ENCODE measurements around the gene ACHE. TPM values are rescaled to one million over a fixed set of nuclear protein-coding genes. Genes with fewer than 3 reads are reported as not detected.
"Not testable (repeated sequence)": the region's sequence is repeated elsewhere in the genome, so short reads cannot be mapped to it uniquely, and the experiment has no call there.

ACHE gene
- 10 to 100 TPM in 3 of 4 donors, 1 to 10 TPM in 1; 3.3 to 35.4 (median 25.3) TPM for total RNA-seq

GRCh38 chr7:100895701-100895955 is at the start of gene ACHE:
ACHE (minus strand) TSS chr7:100895888; CDS start chr7:100894232, 1,656 bp downstream.
- Histone ChIP-seq H3K4me3 (peak within 1 kb of the TSS; percentile 37 to 70 (median 61)), H3K27me3 (peaks cover 0 to 16% of the 10 kb centered on the region in 2 donors), H3K27ac (peak within 1 kb of the TSS in 3 of 4 donors; percentile 35 to 86 (median 82)), H3K4me1 (peaks cover 0 to 51% (median 23%) of the 10 kb centered on the region in 4 donors), H3K9me3 (no peaks in the 10 kb centered on the region), H3K36me3 (no peaks in the 10 kb centered on the region)
- TF ChIP-seq CTCF (IDR thresholded peaks at IDR 0.05) = no peak
- TF ChIP-seq POLR2A (IDR thresholded peaks at IDR 0.05) = peak in 1 of 2 donors; percentile 6
- DNase-seq = no peak

DNA sequence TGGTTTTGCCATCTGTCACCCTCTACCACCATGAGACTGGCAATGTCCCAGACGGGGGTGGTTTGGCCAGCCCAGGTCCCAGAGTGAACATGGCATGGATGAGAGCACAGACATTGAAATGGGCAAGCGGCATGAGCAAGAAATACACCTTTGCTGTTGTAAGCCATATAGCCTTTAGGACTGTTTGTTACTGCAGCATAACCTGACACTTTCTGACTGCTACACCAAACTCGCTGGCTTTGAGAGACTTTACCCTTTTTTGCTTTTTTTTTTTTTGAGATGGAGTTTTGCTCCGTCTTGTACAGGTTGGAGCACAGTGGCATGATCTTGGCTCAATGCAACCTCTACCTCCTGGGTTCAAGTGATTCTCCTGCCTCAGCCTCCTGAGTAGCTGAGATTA is 48.5 kb upstream of the ACHE start:
- H3K4me3 ChIP-seq = no peak overlapping the region
- peaks cover 0 to 7% (median 0%) of the 10 kb centered on the region in 4 donors for H3K9me3 ChIP-seq
- no peak for DNase-seq
- H3K27ac ChIP-seq = no peak overlapping the region
- H3K27me3 ChIP-seq = no peaks in the 10 kb centered on the region
- H3K4me1 ChIP-seq = no peaks in the 10 kb centered on the region
- no peaks in the 10 kb centered on the region for H3K36me3 ChIP-seq
- TF ChIP-seq POLR2A (IDR thresholded peaks at IDR 0.05) (no peak), CTCF (IDR thresholded peaks at IDR 0.05) (no peak)

GRCh38 chr7:100943693-100944092 is 48.0 kb upstream of the ACHE start:
- no peaks in the 10 kb centered on the region for H3K27me3 ChIP-seq
- DNase-seq = no peak
- H3K27ac ChIP-seq = no peak overlapping the region
- H3K4me1 ChIP-seq = no peaks in the 10 kb centered on the region
- H3K36me3 ChIP-seq = no peaks in the 10 kb centered on the region
- H3K4me3 ChIP-seq = no peak overlapping the region
- H3K9me3 ChIP-seq = peaks cover 0 to 7% (median 0%) of the 10 kb centered on the region in 4 donors
- TF ChIP-seq POLR2A (IDR thresholded peaks at IDR 0.05) (no peak), CTCF (IDR thresholded peaks at IDR 0.05) (no peak)

- Histone ChIP-seq H3K4me1 (no peaks in the 10 kb centered on the region), H3K9me3 (peaks cover 0 to 7% (median 0%) of the 10 kb centered on the region in 4 donors), H3K27me3 (no peaks in the 10 kb centered on the region), H3K4me3 (no peak overlapping the region), H3K36me3 (no peaks in the 10 kb centered on the region), H3K27ac (peak overlapping the region in 2 of 4 donors; percentile 3 to 70)
- DNase-seq = no peak
- no peak for TF ChIP-seq CTCF (IDR thresholded peaks at IDR 0.05)
- no peak for TF ChIP-seq POLR2A (IDR thresholded peaks at IDR 0.05)
Measured at GRCh38 chr7:100942045-100942774, 46.5 kb upstream of the ACHE start.

- H3K4me3 ChIP-seq = not testable (repeated sequence)
Measured at GRCh38 chr7:100936167-100936566, 40.5 kb upstream of the ACHE start.

GRCh38 chr7:100935381-100935780 is 39.7 kb upstream of the ACHE start:
- not testable (repeated sequence) for H3K27ac ChIP-seq, DNase-seq, H3K36me3 ChIP-seq, H3K27me3 ChIP-seq, H3K9me3 ChIP-seq, H3K4me1 ChIP-seq, H3K4me3 ChIP-seq

More at GRCh38 chr7:100936167-100936566, 40.5 kb upstream of the ACHE start:
- not testable (repeated sequence) for DNase-seq, H3K27ac ChIP-seq, H3K9me3 ChIP-seq, H3K27me3 ChIP-seq, H3K4me1 ChIP-seq, H3K36me3 ChIP-seq

DNA sequence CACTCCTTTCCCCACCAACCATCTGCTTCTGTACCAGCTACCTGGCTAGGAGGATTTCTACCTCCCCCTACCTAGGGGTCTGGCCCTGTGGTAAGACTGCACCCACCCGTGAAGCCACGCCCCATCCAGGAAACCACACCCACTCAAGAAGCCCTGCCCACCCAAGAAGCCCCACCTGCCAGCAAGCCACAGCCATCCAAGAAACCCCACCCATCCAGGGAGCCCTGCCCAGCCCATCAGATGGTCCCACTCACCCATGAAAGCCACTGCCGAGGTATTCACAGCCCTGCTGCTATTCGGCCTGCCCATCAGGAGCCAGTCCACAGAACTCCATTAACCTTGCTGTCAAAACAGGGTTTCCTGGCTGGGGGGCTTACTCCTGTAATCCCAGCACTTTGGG is 38.0 kb upstream of the ACHE start:
- no peak for DNase-seq
- Histone ChIP-seq H3K4me3 (no peak overlapping the region), H3K4me1 (no peaks in the 10 kb centered on the region), H3K9me3 (no peaks in the 10 kb centered on the region), H3K27me3 (no peaks in the 10 kb centered on the region), H3K36me3 (no peaks in the 10 kb centered on the region), H3K27ac (no peak overlapping the region)
- TF ChIP-seq POLR2A (IDR thresholded peaks at IDR 0.05) (no peak), CTCF (IDR thresholded peaks at IDR 0.05) (no peak)
